Stomach (tissue), 9 donors: ENCODE data around the gene ZNF672. TPM values are rescaled to one million over a fixed set of nuclear protein-coding genes. Genes with fewer than 3 reads are reported as not detected.

Experiments used
- DNase-seq, 2 donors: peaks; one replicate each; pipeline versions ENCODE4 v3.0.0 to v3.0.0-alpha.2; 2013 to 2019
- H3K27ac ChIP-seq, 5 donors: fragments of 200-600 bp in 4 of 5; sonication (generic) in 4 of 5; one replicate each; pipeline ENCODE4 v1.5.1; 2013 to 2019; ENCODE audit warnings: mild to moderate bottlenecking in 1 of 5, moderate library complexity in 1 of 5
- H3K27me3 ChIP-seq, 3 donors: fragments of 200-600 bp; sonication (generic); one replicate each; pipeline ENCODE4 v1.5.1; 2017 to 2019; ENCODE audit warnings: mixed run types in 1 of 3
- H3K36me3 ChIP-seq, 4 donors: fragments of 200-600 bp; sonication (generic); 1 replicate in 3 of 4; 2 replicates in 1 of 4; pipeline ENCODE4 v1.5.1; 2016 to 2019
- H3K4me1 ChIP-seq, 4 donors: fragments of 200-600 bp; sonication (generic); one replicate each; pipeline ENCODE4 v1.5.1; 2016 to 2019
- H3K4me3 ChIP-seq, 4 donors: fragments of 200-600 bp; sonication (generic) in 3 of 4; one replicate each; pipeline ENCODE4 v1.5.1; 2016 to 2019; ENCODE audit warnings: mild to moderate bottlenecking in 1 of 4
- H3K9me3 ChIP-seq, 4 donors: fragments of 200-600 bp; sonication (generic); one replicate each; pipeline ENCODE4 v1.5.1; 2016 to 2019
- CTCF ChIP-seq, 7 experiments: fragments of 450-650 bp in 4 of 7; fragments of 200-600 bp in 3 of 7; sonication (generic) in 3 of 7; IDR thresholded peaks; one replicate each; pipeline ENCODE4 v1.5.1; 2016 to 2019; ENCODE audit warnings: antibody characterized with exemption in 7 of 7, control low read depth in 2 of 7, mild to moderate bottlenecking in 1 of 7
- EP300 ChIP-seq: sonication (generic); formaldehyde crosslinking; IDR thresholded peaks from one replicate; pipeline ENCODE4 v1.6.1; 2017; ENCODE audit warnings: antibody characterized with exemption
- POLR2A ChIP-seq, 4 donors: fragments of 450-650 bp; IDR thresholded peaks; one replicate each; pipeline ENCODE4 v1.6.1; 2016; ENCODE audit warnings: antibody characterized with exemption in 4 of 4, control low read depth in 2 of 4, mild to moderate bottlenecking in 1 of 4, moderate library complexity in 1 of 4
- POLR2AphosphoS5 ChIP-seq, 3 donors: sonication (generic); formaldehyde crosslinking; IDR thresholded peaks; one replicate each; pipeline ENCODE4 v1.6.1; 2016; ENCODE audit warnings: antibody characterized with exemption in 3 of 3
- WGBS, 5 donors: extraction: QIAGEN DNeasy Blood & Tissue Kit in 3 of 5; methylation state at CpG; one replicate each; pipeline versions ENCODE4 v1.1.5 to v1.1.7; 2013 to 2018; 5-methylcytosine and 5-hydroxymethylcytosine counted together
- intact Hi-C: fragments of 100-400 bp; cut with DNase I; formaldehyde crosslinking; loops from one replicate; pipeline ENCODE4 v1.15.1; 2023; ENCODE audit warnings: low total_unique reads
- polyA plus RNA-seq, 3 donors: library from polyadenylated mRNA; stranded (reverse); fragments of 200-250 nt; gene quantifications; one replicate each; pipeline ENCODE4 v1.2.3, GENCODE V29; 2013
- total RNA-seq, 5 donors: library from RNA; depleted of rRNA; stranded (reverse); fragments of >200 nt; gene quantifications; one replicate each; pipeline versions ENCODE4 v1.1.0 to v1.2.3, GENCODE V29; 2014 to 2016
- donor health status: healthy with polysubstance abuse.
- donor health status: Bipolar disorder and iron deficiency.
- donor health status: healthy.

Gene ZNF672
- total and polyA plus RNA-seq, 8 donors = 13.0 to 142 (median 29.0) TPM

- no peak for DNase-seq
- H3K27ac ChIP-seq = no peak overlapping the region
- H3K27me3 ChIP-seq = peaks cover 0 to 9% (median 0%) of the 10 kb centered on the region in 3 donors
- TF ChIP-seq POLR2A (IDR thresholded peaks at IDR 0.05) (no peak), CTCF (IDR thresholded peaks at IDR 0.05) (no peak), EP300 (no peak), POLR2AphosphoS5 (IDR thresholded peaks at IDR 0.05) (no peak)
- H3K4me1 ChIP-seq = no peaks in the 10 kb centered on the region
- intact Hi-C loops = no loop called here
- WGBS, 5 donors = 86 to 91% (median 88%) methylated on average over 9 of the region's 9 CpGs
- no peaks in the 10 kb centered on the region for H3K36me3 ChIP-seq
- no peak overlapping the region for H3K4me3 ChIP-seq
- no peaks in the 10 kb centered on the region for H3K9me3 ChIP-seq
These were observed 52.8 kb downstream of the ZNF672 start for GRCh38 chr1:248890549-248891498.

- no peak for TF ChIP-seq EP300
- no peak for TF ChIP-seq POLR2AphosphoS5 (IDR thresholded peaks at IDR 0.05)
- no peak for TF ChIP-seq CTCF (IDR thresholded peaks at IDR 0.05)
- no peak for TF ChIP-seq POLR2A (IDR thresholded peaks at IDR 0.05)
- no peaks in the 10 kb centered on the region for H3K9me3 ChIP-seq
- H3K27me3 ChIP-seq = peaks cover 0 to 18% (median 0%) of the 10 kb centered on the region in 3 donors
- no peak for DNase-seq
- WGBS, 5 donors = 86 to 94% (median 92%) methylated on average over 2 of the region's 2 CpGs
- no peak overlapping the region for H3K4me3 ChIP-seq
- H3K36me3 ChIP-seq = no peaks in the 10 kb centered on the region
- H3K4me1 ChIP-seq = peaks cover 0 to 4% (median 0%) of the 10 kb centered on the region in 4 donors
- no peak overlapping the region for H3K27ac ChIP-seq
- intact Hi-C loops = no loop called here
These were observed 53.7 kb downstream of the ZNF672 start for GRCh38 chr1:248891758-248892157.

GRCh38 chr1:248892590-248892989 lies 54.6 kb downstream of the ZNF672 start:
- DNase-seq = no peak
- no peaks in the 10 kb centered on the region for H3K9me3 ChIP-seq
- TF ChIP-seq CTCF (IDR thresholded peaks at IDR 0.05) (no peak), EP300 (no peak), POLR2A (IDR thresholded peaks at IDR 0.05) (no peak), POLR2AphosphoS5 (IDR thresholded peaks at IDR 0.05) (no peak)
- peaks cover 0 to 7% (median 3%) of the 10 kb centered on the region in 4 donors for H3K4me1 ChIP-seq
- intact Hi-C loops = no loop called here
- no peak overlapping the region for H3K27ac ChIP-seq
- H3K4me3 ChIP-seq = no peak overlapping the region
- WGBS, 5 donors = 69 to 95% (median 89%) methylated on average over 1 of the region's 1 CpG
- H3K36me3 ChIP-seq = no peaks in the 10 kb centered on the region
- H3K27me3 ChIP-seq = peaks cover 0 to 24% (median 0%) of the 10 kb centered on the region in 3 donors

- intact Hi-C loops = no loop called here
- H3K4me3 ChIP-seq = no peak overlapping the region
- H3K27me3 ChIP-seq = peaks cover 0 to 34% (median 0%) of the 10 kb centered on the region in 3 donors
- TF ChIP-seq CTCF (IDR thresholded peaks at IDR 0.05) = no peak
- no peak for TF ChIP-seq EP300
- no peak for TF ChIP-seq POLR2A (IDR thresholded peaks at IDR 0.05)
- DNase-seq = no peak
- H3K36me3 ChIP-seq = no peaks in the 10 kb centered on the region
- H3K4me1 ChIP-seq = peaks cover 0 to 7% (median 3%) of the 10 kb centered on the region in 4 donors
- no peaks in the 10 kb centered on the region for H3K9me3 ChIP-seq
- no peak overlapping the region for H3K27ac ChIP-seq
These were observed 56.8 kb downstream of the ZNF672 start for GRCh38 chr1:248894837-248895236.
